Right ventricle myocardium inferior (tissue), 1 donor: ENCODE measurements around the gene ZNF708. TPM values are rescaled to one million over a fixed set of nuclear protein-coding genes. Genes with fewer than 3 reads are reported as not detected.
"Not testable (repeated sequence)": the region's sequence is repeated elsewhere in the genome, so short reads cannot be mapped to it uniquely, and the experiment has no call there.

ENCODE experiments used
- ATAC-seq: fragments of 200-7000 bp; cut with Tn5 transposase; one replicate; pipeline ENCODE4 v1.9.1; 2020; ENCODE audit warnings: mild to moderate bottlenecking, moderate library complexity
- DNase-seq: peaks from one replicate; pipeline ENCODE4 v3.0.0; 2021; ENCODE audit errors: missing footprints
- intact Hi-C: fragments of 100-400 bp; cut with DNase I; formaldehyde crosslinking; loops from one replicate; pipeline ENCODE4 v1.11.0; 2022
- long read RNA-seq: library from polyadenylated mRNA; unstranded; transcript quantifications from one replicate; pipeline ENCODE4 v2.0.0, GENCODE V29; 2021
- total RNA-seq: library from RNA; stranded (reverse); fragmentation: NEBNext Ultra II Directional; extraction: Animal tissue kit (Norgen Biotek cat#: 25700); gene quantifications from one replicate; pipeline ENCODE4 v1.2.1, GENCODE V29; 2021
- donor health status: DM: no; HTN: yes; CAD: no; lungs with severe emphysema.

The ZNF708 gene
- total RNA-seq: 4.3 TPM
- long read RNA-seq: 0 reads

DNA sequence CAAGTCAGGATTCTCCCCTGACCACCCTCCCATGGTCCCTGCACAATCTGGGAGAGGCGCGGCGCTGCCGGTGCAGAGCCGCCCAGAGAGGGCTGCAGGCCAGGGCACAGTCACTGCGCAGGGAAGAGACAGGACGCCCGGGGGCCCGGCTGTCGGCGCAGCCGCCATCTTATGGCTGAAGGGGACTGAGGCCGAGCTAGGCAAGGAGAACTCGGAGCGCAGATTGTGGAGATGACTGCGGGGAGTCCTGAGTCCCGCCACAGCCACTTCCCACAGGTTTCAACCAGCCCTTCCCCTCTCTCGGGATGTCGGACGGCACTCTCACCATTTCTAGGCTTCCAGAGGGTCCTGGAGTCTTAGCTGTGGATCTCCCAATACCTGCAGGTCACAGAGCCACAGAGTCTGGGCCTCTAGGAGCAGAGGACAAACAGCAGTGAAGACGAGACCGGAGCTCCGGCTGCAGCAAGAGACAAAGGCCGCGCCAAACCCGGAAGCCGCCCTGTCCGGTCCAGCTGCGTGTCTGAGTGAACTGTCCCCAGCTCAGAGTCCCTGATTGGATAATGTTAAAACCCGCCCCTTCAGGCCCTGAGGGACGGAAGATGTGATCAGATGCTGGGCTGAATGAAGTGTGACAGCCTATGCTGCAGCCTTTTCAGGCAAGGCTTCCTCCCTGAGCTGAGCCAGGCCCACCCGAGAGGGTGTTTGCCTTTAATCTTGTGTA lies at the start of gene ZNF708:
Gene ZNF708, minus strand, starts transcription at position 526 of the 721 bp plus-strand sequence. Its CDS starts 198 bp downstream, at position 328.
- peak; percentile 92 for DNase-seq
- intact Hi-C loops: loop anchor here (2.0 to 5.0 kb wide), 3 partner anchors 30 to 307 kb away; partner anchors contain the start of genes ZNF430, ZNF493 and ZNF738
- ATAC-seq: peak; percentile 100

- intact Hi-C loops: no loop called here
- DNase-seq: no peak
- ATAC-seq: no peak
Observed at GRCh38 chr19:21362291-21362690, 33.1 kb upstream of the ZNF708 start.

DNA sequence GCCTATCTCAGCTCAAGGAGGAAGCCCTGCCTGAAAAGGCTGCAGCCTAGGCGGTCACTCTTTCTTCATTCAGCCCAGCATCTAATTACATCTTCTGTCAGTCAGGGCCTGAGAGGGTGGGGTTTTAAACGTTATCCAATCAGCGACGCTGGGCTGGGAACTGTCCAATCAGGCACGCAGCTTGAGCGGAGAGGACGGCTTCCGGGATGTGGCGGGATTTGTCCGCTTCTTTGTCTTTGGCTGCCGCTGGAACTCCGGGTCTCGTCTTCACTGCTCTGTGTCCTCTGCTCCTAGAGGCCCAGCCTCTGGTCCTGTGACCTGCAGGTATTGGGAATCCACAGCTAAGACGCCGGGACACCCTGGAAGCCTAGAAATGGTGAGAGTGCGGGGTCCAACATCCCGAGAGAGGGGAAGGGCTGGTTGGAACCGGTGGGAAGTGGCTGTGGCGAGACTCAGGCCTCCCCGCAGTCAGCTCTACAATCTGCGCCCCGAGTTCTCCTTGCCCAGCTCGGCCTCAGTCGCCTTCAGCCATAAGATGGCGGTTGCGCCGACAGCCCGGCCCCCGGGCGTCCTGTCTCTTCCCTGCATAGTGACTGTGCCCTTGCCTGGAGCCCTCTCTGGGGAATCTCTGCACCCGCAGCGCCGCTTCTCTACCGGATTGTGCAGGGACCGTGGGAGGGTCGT lies 29.7 kb upstream of the ZNF708 start, which contains the start of gene ZNF738:
Gene ZNF738, plus strand, starts transcription at position 233 of the 684 bp plus-strand sequence. Its CDS starts 141 bp downstream, at position 374.
- DNase-seq (peak; percentile 92), ATAC-seq (peak; percentile 100)
- intact Hi-C loops: loop anchor here (2.0 kb wide), 1 partner anchor 30 kb away; the partner anchor contains the start of gene ZNF708

GRCh38 chr19:21352830-21353229 lies 23.6 kb upstream of the ZNF708 start:
- ATAC-seq: no peak
- intact Hi-C loops: no loop called here
- no peak for DNase-seq

GRCh38 chr19:21344841-21345240 lies 15.6 kb upstream of the ZNF708 start:
- intact Hi-C loops, DNase-seq, ATAC-seq: not testable (repeated sequence)

GRCh38 chr19:21335721-21336120 lies 6.5 kb upstream of the ZNF708 start:
- DNase-seq (no peak), ATAC-seq (no peak)
- intact Hi-C loops: no loop called here

DNA sequence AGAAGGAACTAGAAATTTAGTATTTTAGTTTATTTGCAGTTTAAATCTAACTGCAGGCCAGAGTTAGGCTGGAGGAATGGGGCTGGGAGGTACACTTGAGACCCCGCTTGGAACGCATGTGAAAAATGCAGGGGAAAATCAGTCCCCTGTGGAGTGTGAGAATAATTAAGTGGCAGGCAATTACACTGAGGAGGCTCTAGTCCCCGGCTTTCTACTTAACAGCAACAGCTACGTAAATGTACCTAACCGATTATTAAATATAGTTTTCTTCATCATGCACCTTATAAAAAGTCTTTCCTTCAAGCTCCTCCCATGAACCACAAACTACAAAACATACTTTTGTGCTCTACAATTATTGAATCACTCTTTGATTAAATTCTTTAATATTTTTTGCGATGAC lies 804 bp downstream of the ZNF708 start:
- DNase-seq (no peak), ATAC-seq (no peak)
- intact Hi-C loops: loop anchor here (2.0 to 5.0 kb wide), 3 partner anchors 30 to 306 kb away; partner anchors contain the start of genes ZNF430, ZNF493 and ZNF738

- ATAC-seq: no peak
- DNase-seq: no peak
- intact Hi-C loops: loop anchor here (5.0 kb wide), 1 partner anchor 304 kb away; the partner anchor contains the start of gene ZNF430
Observed at GRCh38 chr19:21326169-21326568, 3.0 kb downstream of the ZNF708 start.

DNA sequence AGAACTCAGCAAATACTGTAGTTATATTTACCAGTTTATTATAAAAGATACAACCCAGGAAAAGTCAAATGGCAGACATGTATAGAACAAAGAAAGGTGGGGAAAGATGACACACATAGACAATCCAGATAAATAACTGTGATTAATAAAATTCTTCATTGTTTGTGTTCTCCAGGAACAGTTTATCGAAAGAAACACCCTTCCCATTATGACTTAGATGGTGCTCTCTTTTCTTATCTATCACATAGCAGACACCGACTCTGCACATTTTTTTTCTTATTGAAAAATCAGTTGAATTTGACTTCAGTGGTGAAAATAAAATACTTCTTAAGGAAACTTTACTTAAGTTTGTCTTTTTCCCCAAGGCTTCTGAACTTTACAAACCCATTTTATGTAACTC lies 6.2 kb downstream of the ZNF708 start:
- no peak for ATAC-seq
- no peak for DNase-seq
- intact Hi-C loops: no loop called here

DNA sequence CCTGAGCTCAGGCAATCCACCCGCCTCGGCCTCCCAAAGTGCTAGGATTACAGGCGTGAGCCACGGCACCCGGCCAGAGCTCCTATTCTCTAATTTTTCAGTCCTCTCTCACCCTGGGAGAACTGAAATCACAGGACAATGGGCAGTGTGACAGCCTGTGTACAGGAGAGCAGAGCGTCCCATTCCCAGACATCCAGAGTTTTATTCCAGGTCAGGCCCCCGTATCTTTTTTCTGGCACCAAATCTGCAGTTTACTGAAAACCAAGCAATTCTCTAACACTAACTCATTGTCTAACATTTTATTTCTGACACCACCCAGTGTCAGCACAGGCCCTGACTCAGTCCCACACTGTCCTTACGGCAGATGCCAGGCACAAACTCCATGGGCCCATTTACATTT lies 6.7 kb downstream of the ZNF708 start:
- intact Hi-C loops: no loop called here
- DNase-seq: peak; percentile 68
- peak; percentile 95 for ATAC-seq

- no peak for DNase-seq
- intact Hi-C loops: no loop called here
- no peak for ATAC-seq
Observed at GRCh38 chr19:21321996-21322395, 7.2 kb downstream of the ZNF708 start.

DNA sequence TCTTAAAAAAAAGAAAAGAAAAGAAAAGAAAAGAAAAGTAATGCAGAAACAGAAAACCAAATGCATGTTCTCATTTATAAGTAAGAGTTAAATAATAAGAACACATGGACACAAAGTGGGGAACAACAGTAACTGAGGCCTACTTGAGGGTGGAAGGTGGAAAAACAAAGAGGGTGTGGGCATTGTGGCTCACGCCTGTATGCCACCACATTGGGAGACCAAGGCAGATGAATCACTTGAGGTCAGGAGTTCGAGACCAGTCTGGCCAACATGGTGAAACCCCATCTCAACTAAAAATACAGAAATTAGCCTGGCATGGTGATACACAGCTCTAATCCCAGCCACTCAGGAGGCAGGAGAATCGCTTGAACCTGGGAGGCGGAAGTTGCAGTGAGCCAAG lies 8.1 kb downstream of the ZNF708 start:
- DNase-seq: no peak
- intact Hi-C loops: no loop called here
- ATAC-seq: no peak

DNA sequence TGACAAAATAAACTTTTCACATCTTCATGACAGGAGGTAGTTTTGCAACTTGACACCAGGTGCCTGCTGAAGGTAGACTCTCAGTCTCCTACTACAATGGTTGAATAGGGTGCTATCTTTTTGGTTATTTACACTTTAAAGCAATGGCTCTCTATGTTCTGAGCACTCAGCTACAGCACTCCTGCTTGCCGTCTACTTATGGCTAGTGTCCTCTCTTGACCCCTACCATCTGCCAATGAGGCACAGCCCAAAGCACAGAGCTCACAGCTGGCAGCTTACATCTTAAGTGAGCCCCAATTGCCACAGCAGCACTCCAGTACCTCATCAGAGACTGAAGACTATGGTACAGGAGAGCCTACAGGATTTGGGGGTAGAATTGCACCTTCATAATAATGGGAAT lies 11.4 kb downstream of the ZNF708 start:
- intact Hi-C loops: no loop called here
- ATAC-seq (peak; percentile 67), DNase-seq (no peak)

GRCh38 chr19:21314676-21315075 lies 14.5 kb downstream of the ZNF708 start:
- DNase-seq (no peak), ATAC-seq (no peak)
- intact Hi-C loops: no loop called here

DNA sequence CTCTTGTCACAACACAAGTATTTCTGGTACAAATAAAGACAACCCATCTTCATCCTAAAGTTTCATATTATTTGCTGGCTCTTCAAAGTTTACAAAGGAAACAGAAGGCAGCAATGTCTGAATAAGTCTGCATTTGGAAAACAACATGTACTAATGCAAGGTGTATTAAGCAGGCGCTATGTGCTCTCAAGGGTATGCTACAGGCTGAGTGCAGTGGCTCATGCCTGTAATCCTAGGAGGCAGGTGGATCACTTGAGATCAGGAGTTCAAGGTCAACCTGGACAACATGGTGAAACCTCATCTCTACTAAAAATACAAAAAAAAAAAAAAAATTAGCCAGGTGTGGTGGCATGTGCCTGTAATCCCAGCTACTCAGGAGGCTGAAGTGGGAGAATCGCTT lies 16.4 kb downstream of the ZNF708 start:
- intact Hi-C loops, DNase-seq, ATAC-seq: not testable (repeated sequence)

GRCh38 chr19:21308773-21309172 lies 20.4 kb downstream of the ZNF708 start:
- intact Hi-C loops: no loop called here
- no peak for DNase-seq

DNA sequence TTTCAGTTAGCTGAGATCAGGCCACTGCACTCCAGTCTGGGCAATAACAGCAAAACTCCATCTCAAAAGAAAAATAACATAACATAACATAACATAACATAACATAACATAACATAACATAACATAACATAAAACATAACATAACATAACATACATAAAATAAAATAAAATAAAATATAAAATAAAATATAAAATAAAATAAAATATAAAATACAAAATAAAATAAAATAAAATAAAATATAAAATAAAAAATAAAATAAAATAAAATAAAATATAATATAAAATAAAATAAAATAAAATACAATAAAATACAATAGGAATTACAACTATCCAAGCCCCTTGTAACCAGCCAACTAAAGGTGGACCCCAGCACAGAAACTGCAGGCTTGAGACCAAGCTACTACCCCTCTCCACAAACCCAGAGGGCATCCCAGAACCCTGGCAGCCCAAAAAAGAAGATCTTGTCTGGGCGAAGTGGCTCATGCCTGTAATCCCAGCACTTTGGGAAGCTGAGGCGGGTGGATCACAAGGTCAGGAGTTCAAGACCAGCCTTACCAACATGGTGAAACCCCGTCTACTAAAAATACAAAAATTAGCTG lies 22.2 kb downstream of the ZNF708 start:
- DNase-seq, ATAC-seq, intact Hi-C loops: not testable (repeated sequence)

More at GRCh38 chr19:21308773-21309172, 20.4 kb downstream of the ZNF708 start:
- ATAC-seq: no peak

GRCh38 chr19:21293768-21294167 lies 35.4 kb downstream of the ZNF708 start:
- intact Hi-C loops, ATAC-seq, DNase-seq: not testable (repeated sequence)

- no peak for ATAC-seq
- DNase-seq: no peak
- intact Hi-C loops: no loop called here
Observed at GRCh38 chr19:21269813-21270212, 59.4 kb downstream of the ZNF708 start.
